ENCODE results near the gene ARHGEF17. TPM values are rescaled to one million over a fixed set of nuclear protein-coding genes. Genes with fewer than 3 reads are reported as not detected.
A peak's percentile ranks its signal among the peaks of the same experiment; 100 is the strongest.

Gene ARHGEF17
- total RNA-seq, 1 donor from 2014 or later, result 56.5 TPM

DNA sequence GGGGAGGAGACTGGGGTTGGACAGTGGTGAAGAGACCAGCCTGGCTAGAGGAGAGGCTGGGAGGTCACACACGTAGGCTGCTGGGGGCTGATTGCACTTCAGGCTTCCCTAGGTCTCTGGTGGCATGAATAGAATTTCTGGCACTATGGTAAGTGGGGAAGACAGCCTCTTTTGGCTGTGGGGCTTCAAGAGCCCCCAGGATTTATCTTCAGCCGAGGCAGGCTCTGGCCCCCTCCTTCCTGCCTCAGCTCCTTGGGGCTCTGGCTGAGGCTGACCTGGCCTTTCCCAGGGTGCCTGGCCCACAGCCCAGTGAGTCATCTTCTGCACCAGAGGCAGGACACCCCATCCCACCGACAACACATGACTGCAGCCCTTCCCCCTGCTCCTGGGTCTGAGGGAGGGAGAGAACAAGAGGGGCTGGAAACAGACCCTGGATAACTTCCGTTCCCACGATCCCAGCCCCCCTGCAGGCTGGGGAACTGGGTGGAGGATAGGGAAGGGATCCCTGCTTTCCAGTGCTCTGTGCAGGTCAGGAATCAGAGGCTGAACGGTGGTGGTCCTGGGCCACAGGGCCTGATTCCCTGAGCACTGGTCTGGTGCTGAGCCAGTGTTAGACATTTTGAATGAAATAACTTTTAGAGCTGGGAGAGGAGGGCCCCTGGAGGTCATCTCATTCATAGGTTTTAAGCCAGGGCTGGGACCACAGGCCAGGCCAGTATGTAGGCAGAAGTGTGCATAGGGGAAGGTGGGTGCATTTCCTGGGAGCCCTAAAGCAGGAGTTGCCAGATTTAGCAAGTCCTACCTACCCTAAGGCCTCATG, 26.5 kb downstream of the ARHGEF17 start:
- no peak for TF ChIP-seq CTCF (IDR thresholded peaks at IDR 0.05)
- ATAC-seq (peak; percentile 55 to 69), DNase-seq (no peak)
- intact Hi-C loops (cut with DNase I), result no loop called here
- no peaks in the 10 kb centered on the region for H3K27me3 ChIP-seq (ENCODE audit: low read depth)
- no peaks in the 10 kb centered on the region for H3K9me3 ChIP-seq
- peak overlapping the region; percentile 63 for H3K27ac ChIP-seq
- no peaks in the 10 kb centered on the region for H3K36me3 ChIP-seq
- H3K4me3 ChIP-seq, result no peak overlapping the region
- H3K4me1 ChIP-seq, result peaks cover 59% of the 10 kb centered on the region

GRCh38 chr11:73335204-73335923, 27.3 kb downstream of the ARHGEF17 start:
- intact Hi-C loops (cut with DNase I), result no loop called here
- Histone ChIP-seq H3K4me1 (peaks cover 51% of the 10 kb centered on the region), H3K4me3 (no peak overlapping the region), H3K9me3 (no peaks in the 10 kb centered on the region), H3K27ac (peak overlapping the region; percentile 63), H3K27me3 (ENCODE audit: low read depth) (no peaks in the 10 kb centered on the region), H3K36me3 (no peaks in the 10 kb centered on the region)
- DNase-seq, result peak; percentile 81
- peak; percentile 85 to 87 for ATAC-seq
- peak; percentile 99 for TF ChIP-seq CTCF (IDR thresholded peaks at IDR 0.05)

- Histone ChIP-seq H3K36me3 (no peaks in the 10 kb centered on the region), H3K27me3 (ENCODE audit: low read depth) (no peaks in the 10 kb centered on the region), H3K9me3 (no peaks in the 10 kb centered on the region), H3K27ac (no peak overlapping the region), H3K4me3 (no peak overlapping the region), H3K4me1 (peaks cover 34% of the 10 kb centered on the region)
- DNase-seq (no peak), ATAC-seq (no peak)
- no peak for TF ChIP-seq CTCF (IDR thresholded peaks at IDR 0.05)
- intact Hi-C loops (cut with DNase I), result no loop called here
Measured at GRCh38 chr11:73337846-73338245, 29.8 kb downstream of the ARHGEF17 start.

- Histone ChIP-seq H3K27me3 (ENCODE audit: low read depth) (no peaks in the 10 kb centered on the region), H3K4me1 (peaks cover 31% of the 10 kb centered on the region), H3K27ac (no peak overlapping the region), H3K36me3 (no peaks in the 10 kb centered on the region), H3K9me3 (no peaks in the 10 kb centered on the region), H3K4me3 (no peak overlapping the region)
- intact Hi-C loops (cut with DNase I), result no loop called here
- no peak for ATAC-seq
- TF ChIP-seq CTCF (IDR thresholded peaks at IDR 0.05), result no peak
- DNase-seq, result no peak
Measured at GRCh38 chr11:73338279-73338678, 30.2 kb downstream of the ARHGEF17 start.

- H3K4me1 ChIP-seq, result peaks cover 15% of the 10 kb centered on the region
- H3K27ac ChIP-seq, result no peak overlapping the region
- ATAC-seq, result no peak
Measured at GRCh38 chr11:73340164-73340563, 32.1 kb downstream of the ARHGEF17 start.

More at GRCh38 chr11:73340164-73340563, 32.1 kb downstream of the ARHGEF17 start:
- intact Hi-C loops (cut with DNase I), result no loop called here
- no peak for DNase-seq
- Histone ChIP-seq H3K9me3 (no peaks in the 10 kb centered on the region), H3K36me3 (no peaks in the 10 kb centered on the region), H3K27me3 (ENCODE audit: low read depth) (no peaks in the 10 kb centered on the region), H3K4me3 (no peak overlapping the region)
- TF ChIP-seq CTCF (IDR thresholded peaks at IDR 0.05), result no peak
